ENCODE measurements around the gene SVOP.

DNA sequence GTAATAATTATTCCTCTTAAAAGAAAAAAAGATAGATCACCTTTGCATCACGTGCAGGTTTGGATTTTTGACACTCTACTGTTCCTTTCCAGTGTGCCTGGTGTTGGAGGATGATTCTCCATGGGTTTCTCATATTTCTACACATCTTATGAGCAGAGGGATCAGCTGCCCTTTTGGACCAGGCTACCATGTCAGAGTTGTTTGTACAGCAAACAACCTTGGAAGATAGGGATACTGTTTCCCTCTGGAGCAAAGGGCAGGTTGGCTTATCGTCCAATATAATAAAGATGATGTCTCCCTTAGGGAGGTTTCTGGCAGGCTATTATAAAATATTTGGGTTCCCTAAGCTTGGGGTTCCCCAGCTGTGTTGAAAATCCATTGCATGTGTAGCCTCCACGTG, 98.9 kb downstream of the SVOP start:
- TF ChIP-seq POLR2A (IDR thresholded peaks at IDR 0.05) (no peak), CTCF (IDR thresholded peaks at IDR 0.05) (no peak)
